Measurements from ENCODE around the gene SH3RF1.

- no peak for TF ChIP-seq POLR2A (IDR thresholded peaks at IDR 0.05)
- TF ChIP-seq CTCF (IDR thresholded peaks at IDR 0.05), result no peak
- no peak for TF ChIP-seq POLR2AphosphoS5 (IDR thresholded peaks at IDR 0.05)
Observed at GRCh38 chr4:169246279-169246678, 24.5 kb downstream of the SH3RF1 start.

Data from prostate gland (tissue), 2 donors.